Muscle of leg (tissue), 11 donors: Measurements from ENCODE around the gene FBXO41. TPM values are rescaled to one million over a fixed set of nuclear protein-coding genes. Genes with fewer than 3 reads are reported as not detected.
A peak's percentile ranks its signal among the peaks of the same experiment; 100 is the strongest.

Experiments
- DNase-seq: peaks from one replicate; pipeline ENCODE4 v3.0.0; 2013
- H3K27ac ChIP-seq: one replicate; pipeline ENCODE4 v1.5.1; 2013; ENCODE audit warnings: mild to moderate bottlenecking, low read length, control low read depth
- H3K27me3 ChIP-seq: one replicate; pipeline ENCODE4 v1.6.1; 2013; ENCODE audit warnings: low read length; ENCODE audit not compliant: control insufficient read depth, insufficient read depth
- H3K36me3 ChIP-seq: one replicate; pipeline ENCODE4 v1.6.1; 2013; ENCODE audit warnings: low read length; ENCODE audit not compliant: control insufficient read depth, insufficient read depth
- H3K4me1 ChIP-seq: one replicate; pipeline ENCODE4 v1.6.1; 2013; ENCODE audit warnings: low read length; ENCODE audit not compliant: control insufficient read depth, insufficient read depth
- H3K4me3 ChIP-seq: one replicate; pipeline ENCODE4 v1.5.1; 2013; ENCODE audit warnings: low read length, control low read depth
- H3K9me3 ChIP-seq: replicated peaks from 2 replicates; pipeline ENCODE4 v1.6.1; 2013; ENCODE audit warnings: low read depth, low read length; ENCODE audit not compliant: control insufficient read depth
- WGBS: methylation state at CpG from one replicate; pipeline ENCODE4 v1.1.5; 2013; ENCODE audit warnings: missing lambda C conversion rate; ENCODE audit not compliant: insufficient coverage; 5-methylcytosine and 5-hydroxymethylcytosine counted together
- polyA plus RNA-seq, 8 donors: library from polyadenylated mRNA; unstranded; fragments of 120-200 nt; gene quantifications; one replicate each; pipeline versions ENCODE4 v1.2.1 to v1.2.3, GENCODE V29; 2013; ENCODE audit warnings: inconsistent platforms in 1 of 8, low replicate concordance in 1 of 8; ENCODE audit not compliant: insufficient read length in 8 of 8, insufficient read depth in 1 of 8
- total RNA-seq: library from RNA; stranded (reverse); fragments of 120-200 nt; gene quantifications from one replicate; pipeline ENCODE4 v1.2.4, GENCODE V29; 2013

Gene FBXO41
- total and polyA plus RNA-seq, 9 donors = 0.09 to 0.40 (median 0.27) TPM

DNA sequence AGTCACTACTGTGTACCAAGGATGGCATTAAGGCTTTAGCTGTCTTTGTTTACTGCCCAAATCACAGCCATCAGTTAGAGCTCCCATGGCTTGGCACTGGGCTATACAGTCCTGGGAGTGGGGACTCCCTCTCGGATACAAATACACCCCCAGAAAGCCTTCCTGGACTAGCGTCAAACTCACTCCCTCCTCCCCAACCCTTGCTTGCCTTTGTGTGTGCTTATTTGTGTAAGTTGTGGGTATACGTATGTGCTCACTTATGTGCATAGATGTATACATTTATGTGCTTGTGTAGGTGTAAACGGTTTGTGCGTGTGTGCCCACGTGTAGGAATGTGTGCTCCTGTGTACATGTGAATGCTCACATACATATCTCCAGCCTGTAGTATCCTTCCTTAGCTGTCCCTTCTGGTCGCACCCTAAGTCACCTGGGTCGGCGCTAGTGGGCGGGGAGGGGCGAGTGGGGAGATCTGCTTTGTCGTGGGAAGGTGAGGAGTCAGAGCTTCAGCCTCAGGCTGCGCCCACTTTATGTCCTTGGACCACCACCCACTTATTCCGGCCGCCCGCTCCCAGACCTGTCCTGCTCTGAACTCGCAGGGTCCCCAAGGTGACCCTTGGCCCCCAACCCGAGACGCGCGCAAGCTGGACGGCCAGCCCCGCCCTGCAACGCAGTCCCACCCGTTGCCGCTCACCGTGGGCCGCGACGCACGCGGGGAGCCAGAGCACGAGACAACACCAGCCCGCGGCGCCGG is 51.7 kb downstream of the FBXO41 start:
- Histone ChIP-seq H3K4me3 (peak overlapping the region; percentile 81), H3K36me3 (peaks cover 28% of the 10 kb centered on the region), H3K4me1 (peaks cover 17% of the 10 kb centered on the region), H3K27ac (peak overlapping the region; percentile 62), H3K27me3 (no peaks in the 10 kb centered on the region), H3K9me3 (no peaks in the 10 kb centered on the region)
- DNase-seq = peak; percentile 18
- under 1% methylated on average over 27 of the region's 37 CpGs for WGBS

DNA sequence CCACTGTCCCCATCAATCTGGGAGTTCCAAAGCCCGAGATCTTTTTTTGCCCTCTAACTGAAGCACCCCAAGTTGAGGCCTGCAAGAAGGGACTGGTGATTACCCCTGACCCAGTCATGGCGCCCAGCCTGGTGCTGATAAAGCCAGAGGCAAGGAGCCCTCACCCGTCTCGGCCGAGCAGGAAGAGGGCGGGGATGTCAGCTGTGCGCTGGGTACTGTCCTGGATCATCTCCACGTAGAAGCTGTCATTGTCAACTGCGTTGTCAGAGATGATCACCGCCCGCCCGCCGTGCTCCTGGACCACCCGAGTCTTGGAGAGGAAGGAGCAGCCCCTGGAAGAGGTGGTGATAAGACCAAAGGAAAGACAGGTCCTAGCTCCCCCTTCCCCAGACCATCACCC is 55.6 kb downstream of the FBXO41 start:
- no peak for DNase-seq
- Histone ChIP-seq H3K27ac (no peak overlapping the region), H3K4me3 (no peak overlapping the region), H3K9me3 (no peaks in the 10 kb centered on the region), H3K36me3 (peaks cover 56% of the 10 kb centered on the region), H3K4me1 (peaks cover 5% of the 10 kb centered on the region), H3K27me3 (no peaks in the 10 kb centered on the region)
- WGBS = 75% methylated on average over 12 of the region's 14 CpGs

DNA sequence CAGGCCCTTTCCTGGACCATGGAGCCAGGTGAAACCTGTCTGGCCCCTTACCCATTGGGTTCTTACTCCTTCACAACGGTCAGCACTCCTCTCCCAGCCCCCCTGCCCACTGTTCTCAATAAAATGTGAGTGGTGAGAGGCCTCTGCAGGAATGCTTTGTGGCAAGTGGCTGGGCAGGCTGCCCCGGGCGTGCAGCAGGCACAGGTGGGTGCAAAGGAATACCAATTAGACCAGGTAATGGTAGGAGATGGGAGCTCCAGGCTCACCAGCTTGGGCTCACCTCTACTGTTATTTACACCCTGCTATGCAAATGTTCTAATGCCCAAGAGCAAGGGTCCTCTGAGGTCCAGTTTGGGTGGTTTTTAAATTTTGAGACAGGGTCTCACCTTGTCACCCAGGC is 57.2 kb downstream of the FBXO41 start:
- Histone ChIP-seq H3K27ac (no peak overlapping the region), H3K27me3 (no peaks in the 10 kb centered on the region), H3K4me3 (no peak overlapping the region), H3K4me1 (no peaks in the 10 kb centered on the region), H3K36me3 (peaks cover 69% of the 10 kb centered on the region), H3K9me3 (no peaks in the 10 kb centered on the region)
- WGBS = 75% methylated on average over 2 of the region's 3 CpGs
- no peak for DNase-seq

DNA sequence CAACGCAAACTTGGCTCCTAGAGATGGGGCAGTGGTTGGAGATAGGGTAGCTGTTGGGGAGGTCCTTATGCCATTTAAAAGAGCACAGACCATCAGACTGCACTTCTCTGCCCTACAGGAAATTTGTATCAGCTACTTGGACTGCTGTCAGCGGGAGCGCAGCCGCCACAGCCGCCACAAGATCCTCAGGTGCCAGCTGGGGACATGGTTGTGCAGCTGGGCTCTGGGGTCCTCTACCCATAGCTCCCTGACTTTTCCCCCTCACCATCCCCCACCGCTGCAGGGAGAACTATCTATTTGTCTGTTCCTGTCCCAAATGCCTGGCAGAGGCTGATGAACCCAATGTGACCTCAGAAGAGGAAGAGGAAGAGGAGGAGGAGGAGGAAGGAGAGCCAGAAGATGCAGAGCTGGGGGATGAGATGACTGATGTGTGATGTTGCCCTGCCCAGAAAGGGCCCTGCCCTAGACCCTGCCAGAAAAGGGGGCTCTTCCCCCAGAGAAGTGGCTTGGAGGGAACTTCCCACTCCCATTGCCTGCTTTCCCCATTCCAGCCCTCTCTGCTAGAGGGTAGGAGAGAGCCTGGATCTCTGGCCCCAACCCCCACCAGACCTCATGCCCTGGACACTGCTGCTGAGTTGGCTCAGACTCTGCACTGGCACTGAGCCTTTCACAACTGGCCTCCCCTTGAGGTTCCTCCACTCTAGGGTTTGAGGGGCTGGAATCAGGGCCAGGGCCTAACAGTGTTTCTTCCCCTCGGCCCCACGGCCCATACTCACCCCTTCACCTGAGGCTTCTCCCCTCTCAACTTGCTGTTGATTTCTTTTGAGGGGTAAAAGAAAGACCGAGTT is 58.5 kb downstream of the FBXO41 start:
- DNase-seq = no peak
- Histone ChIP-seq H3K4me3 (no peak overlapping the region), H3K9me3 (no peaks in the 10 kb centered on the region), H3K36me3 (peaks cover 81% of the 10 kb centered on the region), H3K27ac (no peak overlapping the region), H3K4me1 (no peaks in the 10 kb centered on the region), H3K27me3 (no peaks in the 10 kb centered on the region)
- WGBS = 77% methylated on average over 5 of the region's 9 CpGs

DNA sequence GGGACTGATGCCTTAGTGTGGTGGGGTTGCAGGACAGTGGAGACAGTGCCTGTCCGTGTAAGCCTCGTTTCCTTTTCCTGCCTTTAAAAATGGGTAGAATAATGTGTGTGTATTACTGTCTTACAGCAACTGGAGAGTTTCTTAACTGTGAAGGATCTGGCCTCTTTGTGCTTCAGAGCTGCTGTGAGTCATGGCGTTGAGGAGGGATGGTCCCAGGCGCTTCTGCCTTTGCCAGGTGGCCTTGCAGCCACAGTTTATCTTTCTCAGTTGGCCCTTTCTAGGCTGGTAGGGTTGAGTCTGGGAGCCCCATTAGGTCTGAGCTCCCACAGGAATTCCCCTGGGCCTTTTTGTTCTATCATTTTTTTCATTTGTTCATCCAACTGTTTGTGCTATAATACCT is 60.5 kb downstream of the FBXO41 start:
- 83% methylated on average over 4 of the region's 4 CpGs for WGBS
- Histone ChIP-seq H3K36me3 (peaks cover 85% of the 10 kb centered on the region), H3K27me3 (no peaks in the 10 kb centered on the region), H3K4me3 (no peak overlapping the region), H3K9me3 (no peaks in the 10 kb centered on the region), H3K27ac (no peak overlapping the region), H3K4me1 (no peaks in the 10 kb centered on the region)
- DNase-seq = no peak

DNA sequence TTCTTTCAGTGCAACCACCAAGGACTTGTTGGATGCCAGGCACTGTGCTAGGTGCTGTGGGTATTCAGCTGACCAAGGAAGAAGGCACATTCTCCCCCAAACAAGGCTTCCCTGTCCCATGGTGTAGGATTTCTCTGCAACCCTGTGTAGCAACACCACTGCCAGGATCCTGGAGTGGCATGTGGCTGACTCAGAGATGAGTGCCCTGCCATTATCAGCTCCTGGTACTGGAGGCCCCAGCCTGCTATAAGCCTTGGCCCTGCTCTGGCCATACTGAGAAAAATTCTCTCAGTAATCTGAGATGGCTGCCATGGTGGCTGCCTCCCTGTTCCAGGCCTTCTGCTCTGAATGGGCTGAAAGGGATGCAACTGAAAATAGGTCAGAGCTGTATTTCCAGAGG is 66.0 kb downstream of the FBXO41 start:
- Histone ChIP-seq H3K4me3 (no peak overlapping the region), H3K27ac (no peak overlapping the region), H3K4me1 (peaks cover 6% of the 10 kb centered on the region), H3K36me3 (peaks cover 38% of the 10 kb centered on the region), H3K9me3 (no peaks in the 10 kb centered on the region), H3K27me3 (no peaks in the 10 kb centered on the region)
- DNase-seq = no peak

DNA sequence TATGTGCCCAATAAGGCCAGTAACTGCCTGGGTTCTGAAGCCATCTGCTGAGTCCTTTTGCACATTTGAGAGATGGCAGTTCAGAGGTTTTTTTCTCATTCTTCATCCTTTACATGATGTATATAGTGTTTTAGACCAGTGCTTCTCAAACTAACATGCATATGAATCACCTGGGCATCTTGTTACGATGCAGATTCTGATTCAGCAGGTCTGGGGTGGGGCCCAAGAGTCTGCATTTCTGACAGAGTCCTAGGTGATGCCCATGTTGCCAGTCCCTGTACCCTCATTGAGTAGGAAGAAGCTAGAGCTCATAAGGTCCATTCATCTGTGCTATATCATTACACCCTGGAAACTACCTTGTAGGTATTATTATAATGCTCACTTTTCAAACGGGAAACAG is 66.5 kb downstream of the FBXO41 start:
- no peak for DNase-seq
- H3K27ac ChIP-seq = no peak overlapping the region

DNA sequence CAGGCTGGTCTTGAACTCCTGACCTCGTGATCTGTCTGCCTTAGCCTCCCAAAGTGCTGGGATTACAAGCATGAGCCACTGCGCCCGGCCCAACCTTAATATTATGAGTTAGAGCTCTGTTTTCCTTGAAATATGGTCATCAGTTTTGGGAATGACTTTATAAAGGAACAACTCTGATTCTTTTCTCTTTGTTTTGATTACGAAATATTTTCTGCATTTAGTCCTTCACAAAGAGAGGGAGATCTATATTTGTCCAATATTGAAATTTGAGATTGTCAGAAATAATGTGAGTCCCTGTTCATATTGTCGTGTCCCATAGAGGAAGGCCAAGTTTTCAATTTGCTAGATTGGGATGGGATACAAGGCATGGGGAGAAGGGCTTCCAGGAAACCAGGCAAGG is 67.1 kb downstream of the FBXO41 start:
- 88% methylated on average over 1 of the region's 5 CpGs for WGBS
- Histone ChIP-seq H3K4me1 (peaks cover 11% of the 10 kb centered on the region), H3K27me3 (no peaks in the 10 kb centered on the region), H3K27ac (no peak overlapping the region), H3K4me3 (no peak overlapping the region), H3K36me3 (peaks cover 28% of the 10 kb centered on the region), H3K9me3 (no peaks in the 10 kb centered on the region)
- no peak for DNase-seq

More for the DNA sequence above, 66.5 kb downstream of the FBXO41 start:
- Histone ChIP-seq H3K4me3 (no peak overlapping the region), H3K36me3 (peaks cover 33% of the 10 kb centered on the region), H3K9me3 (no peaks in the 10 kb centered on the region), H3K27me3 (no peaks in the 10 kb centered on the region), H3K4me1 (peaks cover 6% of the 10 kb centered on the region)
- WGBS = no CpG with 5 or more reads among the region's 2 CpGs

DNA sequence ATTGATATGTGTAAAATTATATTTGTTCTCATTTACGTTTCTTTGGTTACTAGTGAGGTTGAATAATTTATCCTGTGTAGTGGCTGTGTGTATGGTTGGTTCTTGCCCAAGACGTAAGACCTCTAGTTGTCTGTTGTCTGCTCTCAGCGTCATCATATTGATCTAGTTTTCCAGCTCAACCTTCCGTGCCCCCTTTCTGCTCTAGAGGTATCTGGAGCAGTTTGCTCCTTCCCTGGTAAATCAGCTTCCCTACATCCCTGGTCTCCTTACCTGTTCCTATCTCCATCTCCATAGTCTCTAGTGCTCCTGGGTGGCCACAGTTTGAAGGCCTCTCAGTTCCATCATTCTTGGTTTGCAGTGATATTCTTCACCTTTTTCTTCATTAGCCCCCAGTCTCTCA is 69.0 kb downstream of the FBXO41 start:
- H3K4me3 ChIP-seq = no peak overlapping the region
- no peak overlapping the region for H3K27ac ChIP-seq

More for the DNA sequence above, 69.0 kb downstream of the FBXO41 start:
- Histone ChIP-seq H3K9me3 (no peaks in the 10 kb centered on the region), H3K27me3 (no peaks in the 10 kb centered on the region), H3K36me3 (peaks cover 11% of the 10 kb centered on the region), H3K4me1 (peaks cover 11% of the 10 kb centered on the region)
- 71% methylated on average over 1 of the region's 4 CpGs for WGBS
- no peak for DNase-seq
